Caco-2 (cell line): ENCODE measurements around the gene OSCP1. TPM values are rescaled to one million over a fixed set of nuclear protein-coding genes. Genes with fewer than 3 reads are reported as not detected.

Source experiments
- BruUV-seq: library from RNA; stranded (reverse); fragments of 400-500 nt; replicated peaks from 2 replicates; lab custom pipeline; 2021; lab: Mats Ljungman, UMichigan
- CTCF ChIA-PET: fragments of 300-600 bp; sonication (Branson Sonifier 250); formaldehyde crosslinking; loops from one replicate; lab custom pipeline; 2022; ENCODE audit warnings: antibody characterized with exemption; lab: Charles Lee
- POLR2A ChIA-PET: fragments of 300-600 bp; sonication (Branson Sonifier 250); formaldehyde crosslinking; loops from one replicate; lab custom pipeline; 2022; ENCODE audit warnings: antibody characterized with exemption; lab: Charles Lee
- DNase-seq, 2 experiments: peaks; one replicate each; pipeline versions ENCODE4 v3.0.0 to v3.0.0-alpha.2; 2020 to 2022
- H3K27me3 ChIP-seq: replicated peaks from 2 replicates; pipeline ENCODE4 v1.6.0; 2011; ENCODE audit warnings: low read length; ENCODE audit not compliant: control insufficient read depth, insufficient read depth
- H3K36me3 ChIP-seq: 2 replicates; pipeline ENCODE4 v1.5.1; 2011; ENCODE audit warnings: low read length; ENCODE audit not compliant: control insufficient read depth, insufficient read depth
- H3K4me1 ChIP-seq: fragments of 250-450 bp; sonication (Bioruptor Pico); 2 replicates; pipeline ENCODE4 v1.5.1; 2020; ENCODE audit warnings: mild to moderate bottlenecking
- H3K4me3 ChIP-seq: 2 replicates; pipeline ENCODE4 v1.5.1; 2011; ENCODE audit warnings: low read depth, mild to moderate bottlenecking, control low read depth, low read length
- H3K9me3 ChIP-seq: fragments of 250-450 bp; sonication (Bioruptor Pico); 2 replicates; pipeline ENCODE4 v1.5.1; 2020; ENCODE audit warnings: mild to moderate bottlenecking, moderate library complexity
- H3K27ac Mint-ChIP-seq: one replicate; pipeline ENCODE4 v1.8.0; 2022; ENCODE audit warnings: mixed read lengths; ENCODE audit not compliant: unreplicated experiment
- H3K27me3 Mint-ChIP-seq: one replicate; pipeline ENCODE4 v1.8.0; 2022; ENCODE audit warnings: mixed read lengths; ENCODE audit not compliant: insufficient read depth, unreplicated experiment
- H3K36me3 Mint-ChIP-seq: one replicate; pipeline ENCODE4 v1.8.0; 2022; ENCODE audit warnings: mild to moderate bottlenecking, mixed read lengths; ENCODE audit not compliant: insufficient read depth, unreplicated experiment
- H3K4me1 Mint-ChIP-seq: one replicate; pipeline ENCODE4 v1.8.0; 2022; ENCODE audit warnings: low read depth, mixed read lengths; ENCODE audit not compliant: unreplicated experiment
- H3K4me3 Mint-ChIP-seq: one replicate; pipeline ENCODE4 v1.8.0; 2022; ENCODE audit warnings: mild to moderate bottlenecking, moderate library complexity, mixed read lengths; ENCODE audit not compliant: unreplicated experiment
- H3K9me3 Mint-ChIP-seq: one replicate; pipeline ENCODE4 v1.8.0; 2022; ENCODE audit warnings: mixed read lengths; ENCODE audit not compliant: unreplicated experiment
- CTCF ChIP-seq, 2 experiments: fragments of 200-600 bp in 1 of 2; IDR thresholded peaks; 1 replicate in 1 of 2; 2 replicates in 1 of 2; pipeline versions ENCODE4 v1.5.1 to v1.8.0; 2011 to 2022; ENCODE audit warnings: antibody characterized with exemption in 1 of 2, control low read depth in 1 of 2, inconsistent platforms in 1 of 2, low read depth in 1 of 2, low read length in 1 of 2, mild to moderate bottlenecking in 1 of 2, moderate library complexity in 1 of 2; ENCODE audit not compliant: insufficient read depth in 1 of 2, severe bottlenecking in 1 of 2, unreplicated experiment in 1 of 2
- intact Hi-C: fragments of 100-400 bp; cut with micrococcal nuclease; formaldehyde crosslinking; loops from one replicate; pipeline ENCODE4 v1.10.0; 2022; ENCODE audit not compliant: unreplicated experiment
- total RNA-seq: library from RNA; stranded (reverse); gene quantifications from 2 replicates; pipeline ENCODE4 v1.2.3, GENCODE V29; 2022

OSCP1 gene
- total RNA-seq, 1 experiment from 2014 or later = 0.91 TPM

GRCh38 chr1:36390411-36390810 is 59.8 kb downstream of the OSCP1 start:
- no peak overlapping the region for H3K27ac Mint-ChIP-seq
- Histone ChIP-seq H3K9me3 (no peaks in the 10 kb centered on the region), H3K4me3 (no peak overlapping the region), H3K4me1 (peaks cover 14% of the 10 kb centered on the region; the same call in 1 of the 2 replicates), H3K27me3 (no peaks in the 10 kb centered on the region), H3K36me3 (no peaks in the 10 kb centered on the region; the same call in 1 of the 2 replicates)
- H3K4me3 Mint-ChIP-seq = no peak overlapping the region
- POLR2A ChIA-PET = no interaction called here
- H3K27me3 Mint-ChIP-seq = no peaks in the 10 kb centered on the region
- DNase-seq = no peak
- no peaks in the 10 kb centered on the region for H3K9me3 Mint-ChIP-seq
- CTCF ChIA-PET = no interaction called here
- no TSS peak for BruUV-seq
- H3K36me3 Mint-ChIP-seq = peaks cover 17% of the 10 kb centered on the region
- intact Hi-C loops = no loop called here
- TF ChIP-seq CTCF (IDR thresholded peaks at IDR 0.05; ENCODE audit: insufficient read depth in 1 of 2, low read depth in 1 of 2, low read length in 1 of 2, severe bottlenecking in 1 of 2, unreplicated experiment in 1 of 2) = no peak
- peaks cover 7% of the 10 kb centered on the region for H3K4me1 Mint-ChIP-seq

GRCh38 chr1:36389999-36390398 is 60.3 kb downstream of the OSCP1 start:
- Histone ChIP-seq H3K9me3 (no peaks in the 10 kb centered on the region), H3K36me3 (no peaks in the 10 kb centered on the region; the same call in 1 of the 2 replicates), H3K4me1 (peaks cover 14% of the 10 kb centered on the region; the same call in 1 of the 2 replicates), H3K27me3 (no peaks in the 10 kb centered on the region), H3K4me3 (no peak overlapping the region)
- no peak overlapping the region for H3K27ac Mint-ChIP-seq
- no peak for DNase-seq
- BruUV-seq = no TSS peak
- H3K4me1 Mint-ChIP-seq = peaks cover 7% of the 10 kb centered on the region
- H3K4me3 Mint-ChIP-seq = no peak overlapping the region
- no peaks in the 10 kb centered on the region for H3K9me3 Mint-ChIP-seq
- intact Hi-C loops = loop anchor here (5.0 to 10.0 kb wide), 2 partner anchors 32 to 165 kb away; partner anchors contain the start of gene THRAP3
- H3K27me3 Mint-ChIP-seq = no peaks in the 10 kb centered on the region
- H3K36me3 Mint-ChIP-seq = peaks cover 17% of the 10 kb centered on the region
- TF ChIP-seq CTCF (IDR thresholded peaks at IDR 0.05; ENCODE audit: insufficient read depth in 1 of 2, low read depth in 1 of 2, low read length in 1 of 2, severe bottlenecking in 1 of 2, unreplicated experiment in 1 of 2) = no peak
- ChIA-PET POLR2A (no interaction called here), CTCF (no interaction called here)

GRCh38 chr1:36389261-36389660 is 61.0 kb downstream of the OSCP1 start:
- H3K27me3 Mint-ChIP-seq = no peaks in the 10 kb centered on the region
- H3K9me3 Mint-ChIP-seq = no peaks in the 10 kb centered on the region
- peaks cover 14% of the 10 kb centered on the region for H3K4me1 Mint-ChIP-seq
- no TSS peak for BruUV-seq
- intact Hi-C loops = loop anchor here (5.0 to 10.0 kb wide), 2 partner anchors 33 to 164 kb away; partner anchors contain the start of gene THRAP3
- DNase-seq = no peak
- H3K36me3 Mint-ChIP-seq = peaks cover 17% of the 10 kb centered on the region
- Histone ChIP-seq H3K4me3 (no peak overlapping the region), H3K4me1 (peaks cover 15% of the 10 kb centered on the region; the same call in 1 of the 2 replicates), H3K9me3 (no peaks in the 10 kb centered on the region), H3K27me3 (no peaks in the 10 kb centered on the region), H3K36me3 (no peaks in the 10 kb centered on the region; the same call in 1 of the 2 replicates)
- H3K4me3 Mint-ChIP-seq = no peak overlapping the region
- POLR2A ChIA-PET = no interaction called here
- CTCF ChIA-PET = no interaction called here
- H3K27ac Mint-ChIP-seq = no peak overlapping the region
- no peak for TF ChIP-seq CTCF (IDR thresholded peaks at IDR 0.05; ENCODE audit: insufficient read depth in 1 of 2, low read depth in 1 of 2, low read length in 1 of 2, severe bottlenecking in 1 of 2, unreplicated experiment in 1 of 2)
